Posterior vena cava (tissue), 2 donors: ENCODE data around the gene ERBB4. TPM values are rescaled to one million over a fixed set of nuclear protein-coding genes. Genes with fewer than 3 reads are reported as not detected.
"Not testable (repeated sequence)": the region's sequence is repeated elsewhere in the genome, so short reads cannot be mapped to it uniquely, and the experiment has no call there.

Experiments used
- DNase-seq: peaks from one replicate; pipeline ENCODE4 v3.0.0-alpha.2; 2020; ENCODE audit warnings: low spot score
- intact Hi-C, 2 donors: fragments of 100-400 bp; cut with DNase I; formaldehyde crosslinking; loops; one replicate each; pipeline versions ENCODE4 v1.14.1 to v1.14.2; 2022 to 2023
- total RNA-seq, 2 donors: library from RNA; stranded (reverse); fragmentation: NEBNext Ultra II Directional; extraction: Animal tissue kit (Norgen Biotek cat#: 25700); gene quantifications; one replicate each; pipeline ENCODE4 v1.2.1, GENCODE V29; 2021
- donor health status: DM: yes; HTN: yes; CAD: no.
- donor health status: DM: yes; HTN: yes; CAD: no.

ERBB4 gene
- total RNA-seq, 2 donors from 2014 or later, result 3.2 to 7.6 TPM

GRCh38 chr2:212052412-212053159, 486.0 kb downstream of the ERBB4 start:
- intact Hi-C loops, result no loop called here
- no peak for DNase-seq

DNA sequence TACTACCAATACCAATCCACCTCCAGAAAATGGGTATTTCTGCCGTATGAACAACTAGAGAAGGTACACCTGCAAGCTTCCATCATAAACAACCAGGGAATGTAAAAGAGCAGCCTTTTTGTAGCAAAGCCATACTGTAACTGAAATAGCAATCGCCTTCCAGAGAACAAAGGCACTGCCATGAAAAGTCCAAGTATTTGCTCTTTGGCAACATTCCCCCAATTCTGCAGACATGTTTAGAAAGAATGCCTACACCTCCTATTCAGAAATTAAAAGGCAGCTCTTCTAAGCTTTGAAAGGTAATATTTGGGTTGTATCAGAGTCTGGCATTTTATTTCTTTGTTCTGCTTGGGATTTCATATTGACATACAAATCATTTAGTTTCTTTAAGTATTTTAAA, 487.7 kb downstream of the ERBB4 start:
- no peak for DNase-seq
- intact Hi-C loops, result no loop called here

GRCh38 chr2:212042562-212042961, 496.0 kb downstream of the ERBB4 start:
- no peak for DNase-seq
- intact Hi-C loops, result no loop called here

- intact Hi-C loops, result no loop called here
Observed at GRCh38 chr2:212037062-212037461, 501.5 kb downstream of the ERBB4 start.

DNA sequence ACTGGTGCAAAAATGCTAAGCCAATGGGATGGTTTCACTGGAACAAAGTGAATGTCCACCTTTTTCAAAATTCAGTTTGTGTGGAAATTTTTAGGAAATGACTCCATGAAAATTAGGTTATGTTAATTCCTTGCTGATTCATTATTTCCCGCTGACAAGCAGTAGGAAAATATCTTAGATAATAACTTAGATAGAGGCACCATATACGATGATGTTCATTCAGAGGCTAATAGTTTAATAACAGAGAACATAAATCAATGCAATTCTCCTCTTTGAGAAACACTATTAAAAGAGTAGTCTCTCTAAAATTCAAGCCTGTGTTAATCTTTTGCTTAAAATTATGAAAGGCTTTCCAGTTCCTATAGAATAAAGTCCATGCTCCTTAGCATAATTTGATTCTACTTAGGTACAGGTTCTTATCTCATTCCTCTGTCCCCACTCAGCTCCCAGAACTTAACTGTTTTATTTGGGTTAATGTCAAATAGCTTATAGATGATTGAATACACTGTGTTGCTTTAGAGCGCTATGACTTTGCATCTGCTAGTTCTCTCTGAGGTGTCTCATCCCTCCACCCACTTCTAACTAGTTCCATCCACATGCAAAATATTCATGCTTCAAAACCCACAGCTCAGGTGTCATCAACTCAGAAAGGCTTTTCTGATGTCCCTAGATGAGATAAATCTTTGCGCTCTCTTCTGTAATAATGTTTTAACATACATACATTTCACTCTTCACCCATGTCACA, 503.6 kb downstream of the ERBB4 start:
- intact Hi-C loops, result no loop called here
- DNase-seq, result no peak

More at GRCh38 chr2:212037062-212037461, 501.5 kb downstream of the ERBB4 start:
- DNase-seq, result no peak

DNA sequence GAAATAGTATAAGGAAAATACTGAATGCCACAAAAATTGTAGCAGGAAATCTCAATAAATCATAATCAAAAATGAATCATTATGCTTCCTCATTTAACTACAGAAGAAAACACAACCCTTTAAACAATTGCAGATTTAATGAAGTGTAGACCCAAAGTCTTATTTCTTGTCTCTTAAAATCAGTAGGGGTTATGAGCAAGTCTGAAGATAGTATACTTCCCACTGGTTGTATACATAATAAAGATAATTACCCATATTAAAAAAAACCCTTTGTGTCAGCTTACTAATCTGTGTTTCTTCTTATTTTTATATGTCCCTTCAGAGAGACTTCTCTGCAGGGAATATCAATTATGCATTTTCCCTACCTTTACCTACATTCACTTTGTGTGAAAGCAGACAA, 504.7 kb downstream of the ERBB4 start:
- intact Hi-C loops, result no loop called here
- no peak for DNase-seq

- intact Hi-C loops, result no loop called here
- no peak for DNase-seq
Observed at GRCh38 chr2:212032536-212033219, 505.9 kb downstream of the ERBB4 start.

DNA sequence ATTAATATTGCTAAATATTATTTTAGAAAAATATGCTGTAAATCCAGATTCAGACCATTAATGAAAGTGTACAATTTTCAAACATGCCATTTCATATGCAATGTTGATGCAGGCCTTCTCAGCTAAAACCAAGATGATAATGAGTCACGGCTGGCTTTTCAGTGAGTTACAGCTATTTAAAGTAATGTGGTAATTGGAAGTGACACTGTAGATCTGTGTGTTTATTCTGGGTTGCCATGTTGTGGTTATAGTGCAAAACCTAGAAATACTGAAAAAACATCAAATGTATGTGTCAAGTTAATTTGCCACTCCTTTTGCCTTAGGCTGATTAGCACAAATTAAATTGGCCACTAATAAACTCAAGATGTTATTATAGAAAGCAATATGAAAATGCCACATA, 506.6 kb downstream of the ERBB4 start:
- intact Hi-C loops, result no loop called here
- DNase-seq, result no peak

GRCh38 chr2:212030709-212031108, 507.9 kb downstream of the ERBB4 start:
- DNase-seq, result no peak
- intact Hi-C loops, result no loop called here

- intact Hi-C loops, result no loop called here
- DNase-seq, result no peak
Observed at GRCh38 chr2:212028798-212029394, 509.7 kb downstream of the ERBB4 start.

GRCh38 chr2:212027681-212028628, 510.6 kb downstream of the ERBB4 start:
- intact Hi-C loops, result no loop called here
- DNase-seq, result no peak

DNA sequence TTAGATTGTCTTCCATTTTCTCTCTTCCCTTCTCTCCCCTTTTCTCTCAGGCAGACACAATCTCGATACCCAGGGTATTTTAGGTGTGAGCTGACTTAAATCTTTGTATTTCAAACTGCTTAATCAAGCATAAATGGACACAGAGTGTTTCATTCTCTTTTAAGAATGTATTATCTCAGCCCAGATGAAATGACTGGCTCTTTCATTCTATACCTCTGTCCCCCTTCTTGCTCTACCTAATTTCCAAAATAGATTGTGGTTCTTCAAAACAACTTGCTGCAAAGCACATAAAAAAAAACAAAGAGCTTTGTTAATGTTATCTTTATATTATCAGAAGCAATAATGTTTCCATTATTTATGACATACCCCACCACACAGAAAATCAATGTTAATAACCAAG, 514.6 kb downstream of the ERBB4 start:
- intact Hi-C loops, result no loop called here

GRCh38 chr2:212022966-212023365, 515.6 kb downstream of the ERBB4 start:
- intact Hi-C loops, result no loop called here
- DNase-seq, result no peak

More for the DNA sequence above, 514.6 kb downstream of the ERBB4 start:
- DNase-seq, result no peak

DNA sequence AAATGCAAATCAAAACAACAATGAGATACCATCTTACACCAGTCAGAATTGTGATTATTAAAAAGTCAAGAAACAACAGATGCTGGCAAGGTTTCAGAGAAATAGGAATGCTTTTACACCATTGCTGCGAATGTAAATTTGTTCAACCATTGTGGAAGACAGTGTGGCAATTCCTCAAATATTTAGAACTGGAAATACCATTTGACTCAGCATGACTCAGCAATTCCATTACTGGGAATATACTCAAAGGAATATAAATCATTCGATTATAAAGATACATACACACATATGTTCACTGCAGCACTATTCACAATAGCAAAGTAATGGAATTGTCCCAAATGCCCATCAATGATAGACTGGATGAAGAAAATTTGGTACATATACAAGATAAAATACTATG, 516.7 kb downstream of the ERBB4 start:
- DNase-seq, result no peak
- intact Hi-C loops, result no loop called here

GRCh38 chr2:212015588-212015987, 523.0 kb downstream of the ERBB4 start:
- intact Hi-C loops, result no loop called here

GRCh38 chr2:212013626-212014025, 525.0 kb downstream of the ERBB4 start:
- intact Hi-C loops, result no loop called here
- no peak for DNase-seq

More at GRCh38 chr2:212015588-212015987, 523.0 kb downstream of the ERBB4 start:
- no peak for DNase-seq

DNA sequence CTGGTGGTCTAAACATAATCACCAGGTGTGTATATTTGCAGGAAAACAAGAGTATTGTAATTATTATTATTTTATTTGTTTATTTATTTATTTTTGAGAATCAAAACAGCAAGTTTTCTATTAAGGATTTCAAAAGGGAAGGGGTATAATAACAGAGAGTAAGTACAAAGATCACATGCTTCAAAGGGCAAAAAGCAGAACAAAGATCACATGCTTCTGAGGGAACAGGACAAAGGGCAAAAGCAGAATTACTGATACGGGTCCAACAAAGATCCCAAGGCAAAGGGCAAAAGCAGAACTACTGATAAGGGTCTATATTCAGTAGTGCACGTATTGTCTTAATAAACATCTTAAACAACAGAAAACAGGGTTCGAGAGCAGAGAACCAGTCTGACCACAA, 528.3 kb downstream of the ERBB4 start:
- intact Hi-C loops, result not testable (repeated sequence)

DNA sequence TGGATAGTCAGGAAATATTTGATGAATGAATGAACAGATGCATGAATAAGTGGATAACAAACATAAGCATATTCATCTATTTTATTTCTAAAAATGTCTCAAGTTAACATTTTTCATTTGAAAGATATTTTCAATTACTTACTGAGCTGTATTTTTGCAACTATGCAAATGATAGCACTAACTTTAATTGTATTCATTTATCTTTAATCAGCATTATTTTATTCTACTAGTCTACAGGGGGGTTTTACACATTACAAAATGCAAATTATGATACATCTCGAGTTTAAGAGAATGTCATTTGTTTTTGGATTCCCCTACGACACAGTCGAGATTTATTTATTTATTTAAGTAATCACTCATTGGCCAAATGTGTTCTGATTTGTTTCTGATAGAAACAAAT, 530.6 kb downstream of the ERBB4 start:
- no peak for DNase-seq
- intact Hi-C loops, result no loop called here

More for the DNA sequence above, 528.3 kb downstream of the ERBB4 start:
- DNase-seq, result not testable (repeated sequence)
